Fibroblast of lung (primary cell): ENCODE measurements around the gene REEP2.
"Not testable (repeated sequence)": the region's sequence is repeated elsewhere in the genome, so short reads cannot be mapped to it uniquely, and the experiment has no call there.

Source experiments
- EZH2 ChIP-seq: IDR thresholded peaks from 2 replicates; pipeline ENCODE4 v1.5.1; 2012; ENCODE audit warnings: low read length, control low read depth, mild to moderate bottlenecking; ENCODE audit errors: missing control alignments
- TF ChIP-seq, protein P1 (sequence below), 2 donors: IDR thresholded peaks in 1 of 2; conservative IDR thresholded peaks in 1 of 2; 1 replicate in 1 of 2; 2 replicates in 1 of 2; pipeline ENCODE4 v1.5.1; 2011 to 2012; ENCODE audit warnings: low read length in 2 of 2, control low read depth in 1 of 2, inconsistent platforms in 1 of 2, low read depth in 1 of 2, mild to moderate bottlenecking in 1 of 2

DNA sequence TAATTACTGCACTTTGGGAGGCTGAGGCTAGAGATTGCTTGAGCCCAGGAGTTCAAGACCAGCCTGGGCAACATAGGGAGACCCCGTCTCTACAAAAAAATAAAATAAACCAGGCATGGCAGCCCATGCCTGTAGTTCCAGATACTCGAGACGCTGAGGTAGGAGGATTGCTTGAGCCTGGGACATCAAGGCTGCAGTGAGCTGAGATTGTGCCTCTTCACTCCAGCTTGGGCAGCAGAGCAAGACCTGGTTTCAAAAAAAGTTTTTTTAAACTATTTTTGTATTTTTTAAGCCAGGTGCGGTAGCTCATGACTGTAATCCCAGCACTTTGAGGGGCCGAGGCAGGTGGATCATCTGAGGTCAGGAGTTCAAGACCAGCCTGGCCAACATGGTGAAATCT is 34.3 kb downstream of the REEP2 start:
- TF ChIP-seq, protein P1, sequence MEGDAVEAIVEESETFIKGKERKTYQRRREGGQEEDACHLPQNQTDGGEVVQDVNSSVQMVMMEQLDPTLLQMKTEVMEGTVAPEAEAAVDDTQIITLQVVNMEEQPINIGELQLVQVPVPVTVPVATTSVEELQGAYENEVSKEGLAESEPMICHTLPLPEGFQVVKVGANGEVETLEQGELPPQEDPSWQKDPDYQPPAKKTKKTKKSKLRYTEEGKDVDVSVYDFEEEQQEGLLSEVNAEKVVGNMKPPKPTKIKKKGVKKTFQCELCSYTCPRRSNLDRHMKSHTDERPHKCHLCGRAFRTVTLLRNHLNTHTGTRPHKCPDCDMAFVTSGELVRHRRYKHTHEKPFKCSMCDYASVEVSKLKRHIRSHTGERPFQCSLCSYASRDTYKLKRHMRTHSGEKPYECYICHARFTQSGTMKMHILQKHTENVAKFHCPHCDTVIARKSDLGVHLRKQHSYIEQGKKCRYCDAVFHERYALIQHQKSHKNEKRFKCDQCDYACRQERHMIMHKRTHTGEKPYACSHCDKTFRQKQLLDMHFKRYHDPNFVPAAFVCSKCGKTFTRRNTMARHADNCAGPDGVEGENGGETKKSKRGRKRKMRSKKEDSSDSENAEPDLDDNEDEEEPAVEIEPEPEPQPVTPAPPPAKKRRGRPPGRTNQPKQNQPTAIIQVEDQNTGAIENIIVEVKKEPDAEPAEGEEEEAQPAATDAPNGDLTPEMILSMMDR (conservative IDR thresholded peaks at IDR 0.05 in 1 of 2, IDR thresholded peaks at IDR 0.05 in 1 of 2; ENCODE audit: low read depth in 1 of 2, low read length in 2 of 2) = not testable (repeated sequence)
- TF ChIP-seq EZH2 = not testable (repeated sequence)
